Measurements from ENCODE around the gene SBF2. TPM values are rescaled to one million over a fixed set of nuclear protein-coding genes. Genes with fewer than 3 reads are reported as not detected.

The SBF2 gene
- total and polyA plus RNA-seq, 2 donors (not counting 3 experiments of a cell fraction or from before 2014, with no cell fraction given) = 15.4 to 42.4 TPM

DNA sequence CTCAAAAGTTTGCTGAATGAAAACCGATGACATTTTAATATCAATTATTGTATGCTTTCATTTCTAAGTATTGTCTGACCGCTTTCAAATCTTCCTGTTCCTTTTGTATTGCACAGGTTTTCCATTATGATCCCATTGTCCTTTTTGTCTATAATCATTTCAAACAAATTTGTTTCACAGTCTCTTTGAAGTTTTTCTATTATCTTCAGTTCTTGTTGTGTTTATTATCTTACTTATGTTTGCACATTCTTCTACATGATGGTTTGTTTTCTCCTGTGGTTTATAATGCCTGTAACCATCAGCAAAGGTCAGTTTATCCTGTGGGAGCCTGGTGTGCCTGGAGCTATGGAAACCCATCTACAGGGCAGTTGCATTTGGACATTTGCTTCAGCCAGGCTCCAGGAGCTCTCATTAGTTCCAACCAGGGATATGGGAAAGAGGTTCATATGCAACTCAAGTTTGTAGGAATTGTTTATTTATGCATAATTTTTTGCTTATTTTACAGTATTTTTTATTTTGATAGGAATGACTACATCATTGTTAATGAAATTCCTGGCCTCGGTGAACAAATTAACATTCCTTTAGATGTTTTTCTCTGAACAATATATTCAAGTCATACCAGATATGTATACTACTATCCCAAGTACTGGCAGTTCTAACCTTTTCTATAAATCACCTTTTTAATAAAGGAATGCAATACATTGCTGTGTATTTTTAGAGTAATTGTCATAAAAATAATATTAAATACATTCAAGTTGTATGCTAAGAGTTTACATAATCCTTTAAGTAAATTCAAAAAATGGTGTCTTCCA, 179.2 kb downstream of the SBF2 start:
- no TSS peak for BruUV-seq (replicated peaks)
- no peaks in the 10 kb centered on the region for H3K9me3 ChIP-seq (replicated peaks; ENCODE audit: control insufficient read depth, insufficient read depth, low read length)
- ChIA-PET CTCF (interaction anchor here (1.0 kb wide), 1 partner anchor 10 kb away, joined by 3 read pairs; no protein-coding TSS in a partner anchor), POLR2A (no interaction called here)
- H3K4me3 ChIP-seq (replicated peaks in 1 of 3; ENCODE audit: insufficient read depth in 1 of 3, low read depth in 1 of 3, low read length in 3 of 3) = no peak overlapping the region
- H4K20me1 ChIP-seq (replicated peaks; ENCODE audit: control insufficient read depth, extremely low read depth, insufficient read depth, low read length) = no peaks in the 10 kb centered on the region
- no peak for FAIRE-seq
- H3K27ac ChIP-seq (ENCODE audit: insufficient read depth, low read depth, low read length) = no peak overlapping the region
- no peak for DNase-seq (ENCODE audit: low read depth, low spot score)
- peaks cover 20% of the 10 kb centered on the region for H3K4me1 ChIP-seq (ENCODE audit: control insufficient read depth, extremely low read depth, insufficient read depth, low read length)
- no peak overlapping the region for H3K4me2 ChIP-seq (ENCODE audit: insufficient read depth, low read length)
- intact Hi-C loops (cut with micrococcal nuclease) (no loop called here), dilution Hi-C loops (cut with MboI; ENCODE audit: extremely low pct_ligation_motif_present, low sequenced_read_pairs) (no loop called here)
- no peak overlapping the region for H3K9ac ChIP-seq (replicated peaks; ENCODE audit: extremely low read depth, insufficient read depth, low read length)
- no peaks in the 10 kb centered on the region for H3K36me3 ChIP-seq (ENCODE audit: control insufficient read depth in 2 of 2, extremely low read depth in 1 of 2, insufficient read depth in 2 of 2, low read length in 2 of 2)
- H3K79me2 ChIP-seq (ENCODE audit: control insufficient read depth, insufficient read depth, low read length) = no peaks in the 10 kb centered on the region
- H3K9me1 ChIP-seq (replicated peaks; ENCODE audit: control insufficient read depth, extremely low read depth, insufficient read depth, low read length) = peaks cover 2% of the 10 kb centered on the region
- H3K27me3 ChIP-seq (ENCODE audit: control insufficient read depth in 2 of 2, insufficient read depth in 2 of 2, low read length in 2 of 2) = no peaks in the 10 kb centered on the region
- TF ChIP-seq, protein P1, sequence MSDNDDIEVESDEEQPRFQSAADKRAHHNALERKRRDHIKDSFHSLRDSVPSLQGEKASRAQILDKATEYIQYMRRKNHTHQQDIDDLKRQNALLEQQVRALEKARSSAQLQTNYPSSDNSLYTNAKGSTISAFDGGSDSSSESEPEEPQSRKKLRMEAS (IDR thresholded peaks at IDR 0.05; ENCODE audit: insufficient read depth, insufficient read length) = no peak
- no peak for TF ChIP-seq POLR2A (IDR thresholded peaks at IDR 0.05; ENCODE audit: low read depth, low read length)
- no peak for TF ChIP-seq JUN (IDR thresholded peaks at IDR 0.05; ENCODE audit: borderline replicate concordance, insufficient read depth, insufficient read length, low read depth)
- TF ChIP-seq GATA2 (IDR thresholded peaks at IDR 0.05; ENCODE audit: insufficient read depth, insufficient read length, low read depth, low read length) = no peak
- TF ChIP-seq MYC (IDR thresholded peaks at IDR 0.05; ENCODE audit: low read depth, low read length) = no peak
- no peak for TF ChIP-seq POLR2AphosphoS5 (IDR thresholded peaks at IDR 0.05; ENCODE audit: insufficient read depth, low read depth, low read length)
- no peak for TF ChIP-seq EZH2 (IDR thresholded peaks at IDR 0.05; ENCODE audit: borderline replicate concordance, low read depth, low read length, severe bottlenecking)
- TF ChIP-seq, protein P2, sequence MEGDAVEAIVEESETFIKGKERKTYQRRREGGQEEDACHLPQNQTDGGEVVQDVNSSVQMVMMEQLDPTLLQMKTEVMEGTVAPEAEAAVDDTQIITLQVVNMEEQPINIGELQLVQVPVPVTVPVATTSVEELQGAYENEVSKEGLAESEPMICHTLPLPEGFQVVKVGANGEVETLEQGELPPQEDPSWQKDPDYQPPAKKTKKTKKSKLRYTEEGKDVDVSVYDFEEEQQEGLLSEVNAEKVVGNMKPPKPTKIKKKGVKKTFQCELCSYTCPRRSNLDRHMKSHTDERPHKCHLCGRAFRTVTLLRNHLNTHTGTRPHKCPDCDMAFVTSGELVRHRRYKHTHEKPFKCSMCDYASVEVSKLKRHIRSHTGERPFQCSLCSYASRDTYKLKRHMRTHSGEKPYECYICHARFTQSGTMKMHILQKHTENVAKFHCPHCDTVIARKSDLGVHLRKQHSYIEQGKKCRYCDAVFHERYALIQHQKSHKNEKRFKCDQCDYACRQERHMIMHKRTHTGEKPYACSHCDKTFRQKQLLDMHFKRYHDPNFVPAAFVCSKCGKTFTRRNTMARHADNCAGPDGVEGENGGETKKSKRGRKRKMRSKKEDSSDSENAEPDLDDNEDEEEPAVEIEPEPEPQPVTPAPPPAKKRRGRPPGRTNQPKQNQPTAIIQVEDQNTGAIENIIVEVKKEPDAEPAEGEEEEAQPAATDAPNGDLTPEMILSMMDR (IDR thresholded peaks at IDR 0.05; ENCODE audit: extremely low read depth in 1 of 2, insufficient read depth in 1 of 2, low read depth in 1 of 2, low read length in 2 of 2) = no peak
- no peak for TF ChIP-seq FOS (IDR thresholded peaks at IDR 0.05; ENCODE audit: borderline replicate concordance, insufficient read depth, low read length)
- no peak overlapping the region for H2AFZ ChIP-seq (ENCODE audit: low read depth, low read length)
